ENCODE results near the gene SLC26A11. TPM values are rescaled to one million over a fixed set of nuclear protein-coding genes. Genes with fewer than 3 reads are reported as not detected.
"Not testable (repeated sequence)": the region's sequence is repeated elsewhere in the genome, so short reads cannot be mapped to it uniquely, and the experiment has no call there.

The SLC26A11 gene
- total RNA-seq, 2 experiments from 2014 or later = 4.0 to 5.4 TPM

DNA sequence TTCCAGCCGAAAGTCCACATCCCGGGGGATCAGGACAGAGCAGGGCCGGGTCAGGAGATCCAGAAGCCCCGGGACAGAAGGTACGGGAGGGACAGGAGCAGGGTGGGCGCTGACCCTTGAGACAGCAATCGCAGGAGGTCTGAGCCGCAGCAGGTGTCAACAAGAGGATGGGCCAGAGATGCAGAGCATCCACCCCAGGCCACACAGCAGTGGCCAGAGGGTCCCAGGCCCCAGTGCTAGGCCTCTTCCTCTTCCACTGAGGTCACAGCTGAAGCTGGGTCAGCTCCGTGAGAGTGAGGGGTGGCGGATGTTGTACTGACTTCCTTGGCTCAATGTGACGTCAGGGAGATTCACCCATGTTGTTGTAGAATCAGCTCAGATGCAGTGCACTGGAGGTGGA lies 31.7 kb downstream of the SLC26A11 start:
- peaks cover 38% of the 10 kb centered on the region for H3K4me1 Mint-ChIP-seq (ENCODE audit: low read depth)
- peaks cover 3% of the 10 kb centered on the region for H3K36me3 Mint-ChIP-seq (ENCODE audit: low read depth)
- intact Hi-C loops (cut with micrococcal nuclease) = loop anchor here (2.0 to 5.0 kb wide), 2 partner anchors 151 to 170 kb away; partner anchors contain the start of gene GAA
- no peak overlapping the region for H3K27ac Mint-ChIP-seq
- DNase-seq = no peak
- H3K4me3 Mint-ChIP-seq = no peak overlapping the region
- CTCF ChIA-PET = interaction anchor here (0.6 to 2.9 kb wide), 11 partner anchors 12 to 494 kb away, joined by 3 to 18 read pairs (median 3); partner anchors contain the start of gene GAA
- H3K27me3 Mint-ChIP-seq (ENCODE audit: low read depth) = no peaks in the 10 kb centered on the region
- no peaks in the 10 kb centered on the region for H3K9me3 Mint-ChIP-seq

DNA sequence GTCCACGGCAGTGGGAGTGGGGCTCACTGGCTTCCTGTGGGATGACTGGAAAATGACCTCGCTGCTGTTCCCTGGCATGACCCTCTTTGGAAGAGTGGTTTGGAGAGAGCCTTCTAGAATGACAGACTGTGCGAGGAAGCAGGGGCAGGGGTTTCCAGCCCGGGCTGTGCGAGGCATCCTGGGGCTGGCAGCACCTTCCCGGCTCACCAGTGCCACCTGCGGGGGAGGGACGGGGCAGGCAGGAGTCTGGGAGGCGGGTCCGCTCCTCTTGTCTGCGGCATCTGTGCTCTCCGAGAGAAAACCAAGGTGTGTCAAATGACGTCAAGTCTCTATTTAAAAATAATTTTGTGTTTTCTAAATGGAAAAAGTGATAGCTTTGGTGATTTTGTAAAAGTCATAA lies 32.6 kb downstream of the SLC26A11 start:
- Mint-ChIP-seq H3K27ac (peak overlapping the region; percentile 16), H3K4me3 (no peak overlapping the region), H3K36me3 (ENCODE audit: low read depth) (peaks cover 3% of the 10 kb centered on the region), H3K9me3 (no peaks in the 10 kb centered on the region), H3K4me1 (ENCODE audit: low read depth) (peaks cover 45% of the 10 kb centered on the region), H3K27me3 (ENCODE audit: low read depth) (no peaks in the 10 kb centered on the region)
- DNase-seq = peak; percentile 96
- CTCF ChIA-PET = interaction anchor here (0.7 to 2.9 kb wide), 7 partner anchors 11 to 151 kb away, joined by 3 to 18 read pairs (median 4); partner anchors contain the start of gene GAA
- intact Hi-C loops (cut with micrococcal nuclease) = loop anchor here (1.0 to 5.0 kb wide), 4 partner anchors 57 to 171 kb away; partner anchors contain the start of genes EIF4A3 and GAA

DNA sequence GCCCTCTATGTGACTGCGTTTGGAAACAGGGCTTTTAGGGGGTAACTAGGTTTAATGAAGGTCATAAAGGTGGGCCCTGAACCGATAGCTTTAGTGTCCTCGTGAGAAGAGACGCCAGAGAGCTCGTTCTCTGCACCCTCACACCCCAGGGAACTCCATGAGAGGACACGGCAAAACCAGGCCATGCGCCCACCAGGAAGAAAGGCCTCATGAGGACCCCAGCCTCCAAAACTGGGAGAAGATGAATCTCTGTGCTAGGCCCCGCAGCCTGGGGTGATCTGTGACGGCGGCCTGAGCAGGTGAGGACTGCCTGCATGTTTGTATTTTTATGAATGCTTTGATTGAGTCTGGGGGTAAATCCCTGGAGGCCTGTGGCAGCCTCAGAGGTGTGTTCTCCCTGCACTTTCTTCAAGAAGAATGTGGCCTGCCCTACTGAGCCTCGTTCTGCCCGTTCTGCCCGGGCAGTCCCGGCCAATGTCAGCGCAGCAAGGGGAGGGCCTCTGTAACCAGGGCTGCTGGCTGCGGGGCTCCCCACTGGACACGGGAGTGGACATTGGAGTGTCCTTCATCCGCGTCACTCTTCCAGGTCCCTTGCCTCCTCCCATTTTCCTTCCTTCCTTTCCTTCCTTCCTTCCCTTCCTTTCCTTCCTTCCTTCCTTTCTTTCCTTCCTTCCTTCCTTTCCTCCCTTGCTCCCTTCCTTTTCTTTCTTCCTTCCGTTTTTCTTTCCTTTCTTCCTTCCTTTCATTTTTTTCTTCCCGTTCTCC lies 33.6 kb downstream of the SLC26A11 start:
- Mint-ChIP-seq H3K4me1 (ENCODE audit: low read depth) (peaks cover 55% of the 10 kb centered on the region), H3K27me3 (ENCODE audit: low read depth) (no peaks in the 10 kb centered on the region), H3K36me3 (ENCODE audit: low read depth) (peaks cover 3% of the 10 kb centered on the region), H3K27ac (peak overlapping the region; percentile 92), H3K4me3 (no peak overlapping the region), H3K9me3 (no peaks in the 10 kb centered on the region)
- intact Hi-C loops (cut with micrococcal nuclease) = loop anchor here (1.0 to 5.0 kb wide), 7 partner anchors 9 to 257 kb away; partner anchors contain the start of genes EIF4A3 and GAA
- DNase-seq = no peak
- CTCF ChIA-PET = interaction anchor here (0.6 to 2.9 kb wide), 5 partner anchors 11 to 140 kb away, joined by 3 to 18 read pairs (median 5); no protein-coding TSS in a partner anchor

DNA sequence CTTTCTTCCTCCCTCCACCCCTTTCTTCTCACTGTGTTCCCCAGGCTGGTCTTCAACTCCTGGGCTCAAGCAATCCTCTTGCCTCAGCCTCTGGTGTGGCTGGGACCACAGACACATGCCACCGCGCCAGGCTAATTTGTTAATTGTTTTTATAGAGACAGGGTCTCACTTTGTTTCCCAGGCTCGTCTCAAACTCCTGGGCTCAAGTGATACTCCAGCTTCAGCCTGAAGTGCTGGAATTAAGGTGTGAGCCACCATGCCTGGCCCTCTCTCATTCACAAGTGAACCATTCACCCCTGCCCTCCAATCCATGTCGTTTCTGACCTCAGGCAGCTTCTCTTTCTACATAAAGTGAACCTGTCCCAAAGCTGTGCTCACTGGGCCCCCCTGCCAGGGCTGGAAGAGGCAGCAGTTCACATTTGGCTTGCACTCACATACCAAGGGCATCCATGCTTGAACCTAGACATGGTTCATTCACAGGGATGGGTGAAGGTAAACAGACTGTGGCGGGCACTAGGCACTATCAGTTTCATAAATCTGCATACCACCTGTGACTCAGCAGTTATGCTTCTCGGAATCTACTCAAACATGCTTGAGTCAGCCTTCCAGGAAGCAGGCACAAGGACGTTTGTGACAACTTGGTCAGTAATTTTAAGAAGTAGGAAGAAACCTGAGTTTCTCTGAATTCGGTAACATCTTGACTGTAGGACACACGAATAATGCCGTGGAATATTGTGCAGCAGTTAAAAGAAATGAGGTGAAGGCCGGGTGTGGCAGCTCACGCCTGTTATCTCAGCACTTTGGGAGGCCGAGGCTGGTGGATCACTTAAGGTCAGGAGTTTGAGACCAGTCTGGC lies 34.4 kb downstream of the SLC26A11 start:
- DNase-seq = peak; percentile 90
- Mint-ChIP-seq H3K4me1 (ENCODE audit: low read depth) (peaks cover 63% of the 10 kb centered on the region), H3K4me3 (peak overlapping the region; percentile 34), H3K27me3 (ENCODE audit: low read depth) (no peaks in the 10 kb centered on the region), H3K36me3 (ENCODE audit: low read depth) (peaks cover 3% of the 10 kb centered on the region), H3K27ac (peak overlapping the region; percentile 92), H3K9me3 (no peaks in the 10 kb centered on the region)
- intact Hi-C loops (cut with micrococcal nuclease) = loop anchor here (1.0 to 5.0 kb wide), 6 partner anchors 9 to 638 kb away; no protein-coding TSS in a partner anchor
- CTCF ChIA-PET = interaction anchor here (0.7 to 2.9 kb wide), 3 partner anchors 8 to 58 kb away, joined by 3 to 18 read pairs (median 5); no protein-coding TSS in a partner anchor

DNA sequence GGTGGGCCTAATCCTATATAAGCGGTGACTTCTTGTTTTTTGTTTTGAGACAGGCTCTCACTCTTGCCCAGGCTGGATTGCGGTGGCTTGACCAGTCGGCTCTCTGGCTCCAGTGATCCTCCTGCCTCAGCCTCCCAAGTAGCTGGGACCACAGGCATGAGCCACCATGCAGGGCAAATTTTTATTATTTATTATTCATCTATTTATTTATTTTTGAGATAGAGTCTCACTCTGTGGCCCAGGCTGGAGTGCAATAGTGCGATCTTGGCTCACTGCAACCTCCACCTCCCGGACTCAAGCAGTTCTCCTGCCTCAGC lies 35.8 kb downstream of the SLC26A11 start:
- intact Hi-C loops (cut with micrococcal nuclease) = loop anchor here (5.0 kb wide), 2 partner anchors 531 to 636 kb away; no protein-coding TSS in a partner anchor
- no peak overlapping the region for H3K27ac Mint-ChIP-seq
- no peak overlapping the region for H3K4me3 Mint-ChIP-seq
- CTCF ChIA-PET = interaction anchor here (1.8 kb wide), 1 partner anchor 8 kb away, joined by 5 read pairs; no protein-coding TSS in a partner anchor
- no peak for DNase-seq
- H3K36me3 Mint-ChIP-seq (ENCODE audit: low read depth) = peaks cover 3% of the 10 kb centered on the region
- H3K27me3 Mint-ChIP-seq (ENCODE audit: low read depth) = no peaks in the 10 kb centered on the region
- H3K4me1 Mint-ChIP-seq (ENCODE audit: low read depth) = peaks cover 66% of the 10 kb centered on the region
- no peaks in the 10 kb centered on the region for H3K9me3 Mint-ChIP-seq

DNA sequence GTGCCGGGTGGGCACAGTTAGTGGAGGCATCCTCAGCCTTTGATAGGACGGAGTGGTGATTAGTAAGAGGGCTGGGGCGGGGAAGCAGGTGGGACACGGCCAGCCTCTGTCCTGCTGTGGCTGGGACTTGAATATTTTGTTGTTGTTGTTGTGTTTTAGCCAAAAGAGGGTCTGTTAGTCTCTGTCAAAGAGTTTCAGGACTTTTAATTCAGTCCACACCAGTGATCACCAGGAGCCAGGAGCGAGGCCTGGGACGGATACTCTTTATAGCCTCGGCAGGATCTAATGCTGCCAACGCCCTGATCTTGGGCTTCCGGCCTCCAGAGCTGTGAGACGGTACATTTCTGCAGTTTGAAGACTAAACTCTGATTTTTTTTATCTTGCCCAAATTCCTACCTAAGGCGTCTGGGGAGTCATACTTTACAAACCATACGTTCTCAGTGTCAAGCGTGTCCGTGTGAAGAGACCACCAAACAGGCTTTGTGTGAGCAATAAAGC lies 37.5 kb downstream of the SLC26A11 start:
- DNase-seq = no peak
- Mint-ChIP-seq H3K9me3 (no peaks in the 10 kb centered on the region), H3K36me3 (ENCODE audit: low read depth) (peaks cover 8% of the 10 kb centered on the region), H3K27ac (peak overlapping the region; percentile 96), H3K4me3 (no peak overlapping the region), H3K4me1 (ENCODE audit: low read depth) (peaks cover 77% of the 10 kb centered on the region), H3K27me3 (ENCODE audit: low read depth) (no peaks in the 10 kb centered on the region)
- intact Hi-C loops (cut with micrococcal nuclease) = loop anchor here (2.0 to 5.0 kb wide), 3 partner anchors 39 to 635 kb away; no protein-coding TSS in a partner anchor
- CTCF ChIA-PET = interaction anchor here (0.7 kb wide), 1 partner anchor 12 kb away, joined by 3 read pairs; no protein-coding TSS in a partner anchor

DNA sequence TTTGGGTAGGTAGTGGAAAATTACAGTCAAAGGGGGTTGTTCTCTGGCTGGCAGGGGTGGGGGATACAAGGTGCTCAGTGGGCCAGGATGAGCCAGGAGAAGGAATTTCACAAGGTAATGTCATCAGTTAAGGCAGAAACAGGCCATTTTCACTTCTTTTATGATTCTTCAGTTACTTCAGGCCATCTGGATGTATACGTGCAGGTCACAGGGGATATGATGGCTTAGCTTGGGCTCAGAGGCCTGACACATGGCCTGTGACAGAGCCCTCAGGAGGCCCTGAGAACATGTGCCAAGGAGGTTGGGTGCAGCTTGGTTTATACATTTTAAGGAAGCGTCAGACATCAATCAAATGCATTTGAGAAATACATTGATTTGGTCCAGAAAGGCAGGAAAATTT lies 38.1 kb downstream of the SLC26A11 start:
- H3K36me3 Mint-ChIP-seq (ENCODE audit: low read depth); H3K9me3 Mint-ChIP-seq; H3K27me3 Mint-ChIP-seq (ENCODE audit: low read depth): not testable (repeated sequence)
- peak overlapping the region; percentile 17 for H3K4me3 Mint-ChIP-seq
- peaks cover 77% of the 10 kb centered on the region for H3K4me1 Mint-ChIP-seq (ENCODE audit: low read depth)
- CTCF ChIA-PET = interaction anchor here (0.7 to 1.1 kb wide), 2 partner anchors 11 to 32 kb away, joined by 3 read pairs; no protein-coding TSS in a partner anchor
- peak; percentile 41 for DNase-seq
- peak overlapping the region; percentile 96 for H3K27ac Mint-ChIP-seq
- intact Hi-C loops (cut with micrococcal nuclease) = loop anchor here (2.0 to 5.0 kb wide), 3 partner anchors 39 to 634 kb away; no protein-coding TSS in a partner anchor

DNA sequence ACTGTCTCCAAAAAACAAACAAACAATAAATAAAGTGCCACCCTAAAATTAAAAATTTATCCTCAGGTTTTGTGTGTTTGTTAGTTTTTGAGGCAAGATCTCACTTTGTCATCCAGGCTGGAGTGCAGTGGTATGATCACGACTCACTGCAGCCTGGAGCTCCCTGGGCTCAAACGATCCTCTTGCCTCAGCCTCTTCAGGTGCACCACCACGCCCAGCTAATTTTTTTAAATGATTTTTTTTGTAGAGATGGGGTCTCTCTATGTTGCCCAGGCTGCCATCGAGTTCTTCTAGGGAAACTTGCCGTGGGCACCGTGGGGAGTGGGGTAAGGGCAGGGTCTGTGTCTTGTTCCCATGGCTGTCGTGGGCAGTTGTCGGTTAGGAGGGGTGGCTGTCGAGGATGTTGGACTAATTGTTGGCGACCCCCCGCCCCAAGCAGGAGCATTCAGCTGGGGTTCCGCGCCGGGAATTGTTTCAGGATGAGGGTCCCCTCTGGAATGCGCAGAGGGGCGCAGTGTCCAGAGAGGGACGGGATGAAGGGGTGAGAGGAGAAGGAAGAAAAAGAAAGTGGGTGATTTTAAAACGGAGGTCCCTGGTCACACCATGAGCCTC lies 39.3 kb downstream of the SLC26A11 start:
- H3K27ac Mint-ChIP-seq = peak overlapping the region; percentile 96
- peak; percentile 51 for DNase-seq
- intact Hi-C loops (cut with micrococcal nuclease) = loop anchor here (2.0 to 10.0 kb wide), 6 partner anchors 41 to 633 kb away; partner anchors contain the start of gene CBX8

DNA sequence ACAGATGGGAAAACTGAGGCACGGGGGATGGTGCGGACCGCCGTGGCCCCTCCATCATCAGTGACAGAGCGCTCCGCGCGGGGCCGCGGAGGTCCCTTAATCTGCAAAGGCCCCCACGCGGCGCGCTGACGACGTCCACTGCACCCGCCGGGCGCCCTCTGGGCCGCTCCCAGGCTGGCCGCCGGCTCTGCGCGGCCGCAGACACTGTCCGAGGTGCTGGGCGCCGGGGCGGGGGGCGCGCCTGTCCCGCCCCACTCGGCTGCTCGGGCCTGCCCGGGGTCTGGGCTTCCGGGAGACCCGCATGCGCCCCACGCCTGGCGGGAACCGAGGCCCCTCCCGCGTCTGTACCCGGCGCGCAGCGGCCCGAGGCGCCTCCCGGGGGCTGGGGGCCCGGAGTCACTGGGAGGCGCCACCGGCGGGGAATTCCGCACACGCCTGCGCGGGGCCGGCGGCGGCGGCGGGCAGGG lies 39.9 kb downstream of the SLC26A11 start:
- no peaks in the 10 kb centered on the region for H3K9me3 Mint-ChIP-seq
- peak overlapping the region; percentile 85 for H3K4me3 Mint-ChIP-seq
- CTCF ChIA-PET = no interaction called here
- peaks cover 69% of the 10 kb centered on the region for H3K4me1 Mint-ChIP-seq (ENCODE audit: low read depth)
- DNase-seq = peak; percentile 75
- no peaks in the 10 kb centered on the region for H3K27me3 Mint-ChIP-seq (ENCODE audit: low read depth)
- H3K27ac Mint-ChIP-seq = peak overlapping the region; percentile 96
- intact Hi-C loops (cut with micrococcal nuclease) = loop anchor here (5.0 to 10.0 kb wide), 3 partner anchors 463 to 572 kb away; partner anchors contain the start of gene CBX8
- H3K36me3 Mint-ChIP-seq (ENCODE audit: low read depth) = peaks cover 22% of the 10 kb centered on the region

More for the DNA sequence above, 39.3 kb downstream of the SLC26A11 start:
- peaks cover 70% of the 10 kb centered on the region for H3K4me1 Mint-ChIP-seq (ENCODE audit: low read depth)
- peaks cover 19% of the 10 kb centered on the region for H3K36me3 Mint-ChIP-seq (ENCODE audit: low read depth)
- H3K27me3 Mint-ChIP-seq (ENCODE audit: low read depth) = no peaks in the 10 kb centered on the region
- H3K4me3 Mint-ChIP-seq = peak overlapping the region; percentile 85
- CTCF ChIA-PET = interaction anchor here (1.1 kb wide), 1 partner anchor 33 kb away, joined by 3 read pairs; no protein-coding TSS in a partner anchor
- H3K9me3 Mint-ChIP-seq = no peaks in the 10 kb centered on the region

DNA sequence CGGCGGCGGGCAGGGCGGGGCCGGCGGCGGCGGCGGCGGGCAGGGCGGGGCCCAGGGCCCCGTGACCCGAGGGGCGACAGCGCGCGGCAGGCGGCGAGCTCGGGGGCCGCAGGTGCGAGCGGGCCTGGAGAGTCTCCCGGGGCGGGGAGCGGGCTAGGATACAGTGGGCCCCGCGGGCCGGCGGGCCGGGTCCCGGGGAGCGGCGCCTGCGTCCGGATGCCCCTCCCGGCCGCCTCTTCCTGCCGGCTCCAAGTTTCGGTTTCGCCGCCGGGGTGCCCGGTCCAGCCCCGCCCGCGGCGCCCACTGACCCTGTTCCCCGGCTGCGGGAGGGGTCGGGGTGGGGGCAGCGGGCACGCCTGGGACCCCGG lies 40.5 kb downstream of the SLC26A11 start, which contains the start of gene RNF213:
TSS of gene RNF213 (plus strand) at position 62 of the 368 bp plus-strand sequence. CDS start 2,830 bp downstream, outside the sequence.
- Mint-ChIP-seq H3K9me3 (no peaks in the 10 kb centered on the region), H3K36me3 (ENCODE audit: low read depth) (peaks cover 26% of the 10 kb centered on the region), H3K27me3 (ENCODE audit: low read depth) (no peaks in the 10 kb centered on the region), H3K4me3 (peak within 1 kb of the TSS; percentile 96), H3K4me1 (ENCODE audit: low read depth) (peaks cover 69% of the 10 kb centered on the region), H3K27ac (peak within 1 kb of the TSS; percentile 97)
- CTCF ChIA-PET = no interaction called here
- peak; percentile 42 for DNase-seq
- intact Hi-C loops (cut with micrococcal nuclease) = loop anchor here (5.0 to 10.0 kb wide), 3 partner anchors 463 to 572 kb away; partner anchors contain the start of gene CBX8
